GM20000 (cell line): ENCODE results near the gene TMEM87A.
"Not testable (repeated sequence)": the region's sequence is repeated elsewhere in the genome, so short reads cannot be mapped to it uniquely, and the experiment has no call there.

Experiments used
- DNase-seq: peaks from one replicate; pipeline ENCODE4 v3.0.0; 2012; ENCODE audit warnings: low spot score
- TF ChIP-seq, protein P1 (sequence below): IDR thresholded peaks from 2 replicates; pipeline ENCODE4 v1.5.1; 2012; ENCODE audit warnings: mild to moderate bottlenecking, control low read depth; ENCODE audit errors: extremely low read depth, missing control alignments

The TMEM87A gene

DNA sequence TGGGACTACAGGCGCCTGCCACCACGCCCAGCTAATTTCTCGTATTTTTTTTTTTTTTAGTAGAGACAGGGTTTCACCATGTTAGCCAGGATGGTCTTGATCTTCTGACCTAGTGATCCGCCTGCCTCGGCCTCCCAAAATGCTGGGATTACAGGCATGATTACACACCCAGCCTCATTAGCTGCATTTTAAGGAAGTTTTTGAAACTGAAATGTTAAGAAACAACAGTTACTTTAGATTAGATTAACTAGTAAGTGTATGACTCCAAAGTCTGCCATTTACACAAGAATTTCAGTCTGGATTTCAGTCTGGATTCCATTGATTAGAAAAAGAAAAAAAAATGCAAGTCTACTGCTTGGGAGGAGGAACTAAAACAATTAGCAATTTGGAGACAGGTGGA lies 40.6 kb downstream of the TMEM87A start:
- TF ChIP-seq, protein P1, sequence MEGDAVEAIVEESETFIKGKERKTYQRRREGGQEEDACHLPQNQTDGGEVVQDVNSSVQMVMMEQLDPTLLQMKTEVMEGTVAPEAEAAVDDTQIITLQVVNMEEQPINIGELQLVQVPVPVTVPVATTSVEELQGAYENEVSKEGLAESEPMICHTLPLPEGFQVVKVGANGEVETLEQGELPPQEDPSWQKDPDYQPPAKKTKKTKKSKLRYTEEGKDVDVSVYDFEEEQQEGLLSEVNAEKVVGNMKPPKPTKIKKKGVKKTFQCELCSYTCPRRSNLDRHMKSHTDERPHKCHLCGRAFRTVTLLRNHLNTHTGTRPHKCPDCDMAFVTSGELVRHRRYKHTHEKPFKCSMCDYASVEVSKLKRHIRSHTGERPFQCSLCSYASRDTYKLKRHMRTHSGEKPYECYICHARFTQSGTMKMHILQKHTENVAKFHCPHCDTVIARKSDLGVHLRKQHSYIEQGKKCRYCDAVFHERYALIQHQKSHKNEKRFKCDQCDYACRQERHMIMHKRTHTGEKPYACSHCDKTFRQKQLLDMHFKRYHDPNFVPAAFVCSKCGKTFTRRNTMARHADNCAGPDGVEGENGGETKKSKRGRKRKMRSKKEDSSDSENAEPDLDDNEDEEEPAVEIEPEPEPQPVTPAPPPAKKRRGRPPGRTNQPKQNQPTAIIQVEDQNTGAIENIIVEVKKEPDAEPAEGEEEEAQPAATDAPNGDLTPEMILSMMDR: no peak
- DNase-seq: no peak

DNA sequence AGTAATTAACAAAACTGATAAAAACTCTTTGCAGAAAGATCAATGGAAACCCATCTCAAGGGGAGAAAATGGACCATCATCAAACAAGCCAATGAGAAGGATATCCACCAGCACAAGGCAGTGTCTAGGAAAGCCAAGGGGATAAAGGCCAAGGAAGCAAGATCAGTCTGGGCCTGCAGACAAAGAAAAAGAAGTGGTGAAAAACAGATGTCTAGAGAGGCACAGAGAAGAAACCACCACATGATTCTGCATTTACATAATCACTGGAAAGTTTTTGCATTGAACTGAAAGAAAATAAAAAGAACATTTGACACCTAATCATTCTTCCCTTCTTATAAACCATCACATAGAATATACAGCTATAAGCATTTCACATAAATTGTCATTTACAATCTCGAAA lies 42.1 kb downstream of the TMEM87A start:
- no peak for DNase-seq
- TF ChIP-seq, protein P1: no peak

DNA sequence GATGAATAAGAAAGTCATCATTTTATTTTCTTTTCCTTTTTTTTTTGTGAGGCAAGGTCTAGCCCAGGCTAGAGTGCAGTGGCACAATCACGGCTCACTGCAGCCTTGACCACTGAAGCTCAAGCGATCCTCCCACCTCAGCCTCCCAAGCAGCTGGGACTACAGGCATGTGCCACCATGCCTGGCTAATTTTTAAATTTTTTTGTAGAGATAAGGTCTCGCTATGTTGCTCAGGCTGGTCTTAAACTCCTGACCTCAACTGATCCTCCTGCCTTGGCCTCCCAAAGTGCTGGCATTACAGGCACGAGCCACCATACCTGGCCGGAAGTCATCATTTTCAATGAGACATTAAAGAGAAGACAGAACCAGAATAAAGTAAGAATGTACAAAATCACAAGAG lies 44.3 kb downstream of the TMEM87A start:
- not testable (repeated sequence) for DNase-seq

DNA sequence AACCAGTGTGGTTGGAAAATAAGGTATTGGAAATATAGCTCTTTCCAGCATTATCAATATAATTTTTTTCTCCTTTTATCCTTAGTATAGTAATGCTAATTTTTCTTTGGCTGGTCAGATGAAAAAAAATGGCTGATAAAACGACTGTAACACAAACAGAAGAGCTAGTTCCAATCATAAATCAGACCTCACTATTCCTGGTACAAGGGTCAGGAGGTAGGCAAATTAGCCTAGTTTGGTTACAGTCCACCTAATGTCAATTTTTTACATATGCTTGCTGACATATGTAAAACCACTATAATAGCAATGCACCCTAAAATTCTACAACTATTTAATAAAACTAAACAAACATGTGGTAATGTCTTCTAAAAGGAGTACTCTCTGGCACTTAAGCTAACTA lies 45.2 kb downstream of the TMEM87A start:
- no peak for DNase-seq
- TF ChIP-seq, protein P1: no peak

DNA sequence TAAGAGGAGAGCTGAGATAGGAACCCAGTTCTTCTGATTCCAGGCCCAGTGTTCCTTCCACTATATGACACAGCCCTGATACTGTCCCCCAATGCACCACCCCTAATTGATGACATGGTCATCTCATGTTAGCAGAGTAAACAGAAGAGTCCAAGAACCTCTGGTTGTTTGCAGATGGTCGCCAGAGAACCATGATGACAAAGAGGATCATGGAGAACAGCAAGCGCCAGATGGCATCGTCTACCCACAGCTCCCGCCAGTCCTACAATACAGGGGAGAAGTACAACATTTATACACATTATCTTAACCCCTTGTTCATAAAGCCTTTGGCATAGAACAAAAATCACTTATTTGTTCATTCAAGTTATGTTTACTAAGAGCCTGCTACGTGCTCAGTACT lies 46.6 kb downstream of the TMEM87A start:
- DNase-seq: no peak
- TF ChIP-seq, protein P1: no peak

DNA sequence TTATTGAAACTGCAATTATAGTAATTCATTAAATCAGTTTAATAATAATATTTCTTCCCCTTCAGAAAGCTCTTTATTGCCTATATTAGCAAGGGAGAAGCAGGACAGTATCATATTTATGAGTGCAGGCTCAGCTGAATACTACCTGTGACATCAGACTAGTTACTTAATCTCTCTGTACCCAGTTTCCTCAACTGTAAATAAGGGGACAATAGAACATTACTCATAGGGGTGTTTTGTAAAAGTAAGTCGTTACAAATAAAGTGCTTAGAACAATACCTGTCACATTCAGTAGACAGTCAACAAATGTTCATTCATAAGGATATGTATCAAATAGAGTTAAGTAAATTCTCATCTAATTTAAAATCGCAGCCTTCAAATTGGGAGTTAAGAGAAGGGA lies 53.0 kb downstream of the TMEM87A start:
- DNase-seq: no peak
- TF ChIP-seq, protein P1: no peak

DNA sequence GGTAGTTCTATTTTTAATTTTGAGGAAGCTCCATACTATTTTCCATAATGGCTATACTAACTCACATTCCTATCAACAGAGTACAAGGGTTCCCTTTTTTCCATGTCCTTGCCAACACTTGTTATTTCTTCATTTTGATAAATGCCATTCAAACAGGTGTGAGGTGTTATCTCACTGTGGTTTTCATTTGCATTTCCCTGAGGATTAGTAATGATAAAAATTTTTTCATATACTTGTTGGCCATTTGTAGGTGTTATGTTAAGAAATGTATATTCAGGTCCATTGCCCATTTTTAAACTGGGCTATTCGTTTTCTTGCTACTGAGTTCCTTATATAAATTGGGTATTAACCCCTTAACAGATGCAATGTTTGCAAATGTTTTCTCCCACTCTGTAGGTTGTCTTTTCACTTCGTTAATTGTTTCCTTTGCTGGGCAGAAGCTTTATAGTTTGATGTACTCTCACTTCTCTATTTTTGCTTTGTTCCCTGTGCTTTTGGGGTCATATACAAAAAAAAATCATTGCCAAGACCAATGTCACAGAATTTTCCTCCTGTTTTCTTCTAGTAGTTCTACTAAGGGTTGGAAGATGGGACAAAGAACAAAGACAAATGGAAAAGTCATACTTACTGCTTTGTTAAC lies 54.2 kb downstream of the TMEM87A start:
- DNase-seq: no peak
- TF ChIP-seq, protein P1: no peak

DNA sequence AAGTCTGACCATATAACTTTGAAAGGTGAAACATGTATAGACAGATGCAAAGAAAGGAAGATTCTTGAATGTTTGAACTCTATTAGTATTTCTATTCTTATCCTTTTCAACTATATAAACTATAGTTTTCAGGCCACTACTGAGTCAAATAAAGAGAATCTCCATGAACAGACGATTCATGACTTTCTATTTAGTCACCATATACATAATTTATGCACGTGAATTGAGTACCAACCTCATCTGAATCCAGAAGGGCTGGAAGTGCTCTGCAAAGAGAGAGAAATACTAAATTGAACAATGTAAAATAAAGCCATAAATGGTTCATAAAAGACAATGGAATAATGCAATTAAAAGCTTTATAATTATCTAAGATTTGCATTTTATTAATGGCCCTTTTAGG lies 55.7 kb downstream of the TMEM87A start:
- DNase-seq: no peak
- TF ChIP-seq, protein P1: no peak
